Activated T-cell treated with anti-CD3 and anti-CD28 coated beads for 48 hours (primary cell): ENCODE data around the gene PTPRJ.
"Not testable (repeated sequence)": the region's sequence is repeated elsewhere in the genome, so short reads cannot be mapped to it uniquely, and the experiment has no call there.

Experiments
- DNase-seq: peaks from one replicate; pipeline ENCODE4 v3.0.0-alpha.2; 2020; ENCODE audit warnings: low read depth

The PTPRJ gene

GRCh38 chr11:48018528-48019216 lies 38.3 kb downstream of the PTPRJ start:
- no peak for DNase-seq

- DNase-seq: no peak
Observed at GRCh38 chr11:48019217-48019584, 38.8 kb downstream of the PTPRJ start.

- no peak for DNase-seq
Observed at GRCh38 chr11:48019595-48019994, 39.2 kb downstream of the PTPRJ start.

- no peak for DNase-seq
Observed at GRCh38 chr11:48020092-48020755, 39.9 kb downstream of the PTPRJ start.

GRCh38 chr11:48021201-48021820 lies 41.0 kb downstream of the PTPRJ start:
- DNase-seq: not testable (repeated sequence)

GRCh38 chr11:48022445-48022844 lies 42.1 kb downstream of the PTPRJ start:
- no peak for DNase-seq

- DNase-seq: not testable (repeated sequence)
Observed at GRCh38 chr11:48023608-48024007, 43.2 kb downstream of the PTPRJ start.

GRCh38 chr11:48024635-48025071 lies 44.3 kb downstream of the PTPRJ start:
- no peak for DNase-seq

- DNase-seq: no peak
Observed at GRCh38 chr11:48025293-48025983, 45.1 kb downstream of the PTPRJ start.

GRCh38 chr11:48025984-48026340 lies 45.6 kb downstream of the PTPRJ start:
- no peak for DNase-seq

- no peak for DNase-seq
Observed at GRCh38 chr11:48028914-48029680, 48.7 kb downstream of the PTPRJ start.

GRCh38 chr11:48029681-48030290 lies 49.4 kb downstream of the PTPRJ start:
- no peak for DNase-seq

- DNase-seq: no peak
Observed at GRCh38 chr11:48031602-48032001, 51.2 kb downstream of the PTPRJ start.

- DNase-seq: no peak
Observed at GRCh38 chr11:48032721-48033120, 52.4 kb downstream of the PTPRJ start.

- DNase-seq: no peak
Observed at GRCh38 chr11:48033918-48034341, 53.6 kb downstream of the PTPRJ start.

- no peak for DNase-seq
Observed at GRCh38 chr11:48034926-48035871, 54.8 kb downstream of the PTPRJ start.

GRCh38 chr11:48036011-48036410 lies 55.7 kb downstream of the PTPRJ start:
- DNase-seq: no peak

- DNase-seq: no peak
Observed at GRCh38 chr11:48036466-48036865, 56.1 kb downstream of the PTPRJ start.

GRCh38 chr11:48037709-48038468 lies 57.5 kb downstream of the PTPRJ start:
- no peak for DNase-seq
